Suppressor macrophage treated with lipopolysaccharide for 1 hour (primary cell): ENCODE measurements around the gene TAS2R60.
"Not testable (repeated sequence)": the region's sequence is repeated elsewhere in the genome, so short reads cannot be mapped to it uniquely, and the experiment has no call there.

ENCODE experiments used
- DNase-seq, 3 donors: peaks; one replicate each; pipeline ENCODE4 v3.0.0-alpha.2; 2020 to 2022

Gene TAS2R60

DNA sequence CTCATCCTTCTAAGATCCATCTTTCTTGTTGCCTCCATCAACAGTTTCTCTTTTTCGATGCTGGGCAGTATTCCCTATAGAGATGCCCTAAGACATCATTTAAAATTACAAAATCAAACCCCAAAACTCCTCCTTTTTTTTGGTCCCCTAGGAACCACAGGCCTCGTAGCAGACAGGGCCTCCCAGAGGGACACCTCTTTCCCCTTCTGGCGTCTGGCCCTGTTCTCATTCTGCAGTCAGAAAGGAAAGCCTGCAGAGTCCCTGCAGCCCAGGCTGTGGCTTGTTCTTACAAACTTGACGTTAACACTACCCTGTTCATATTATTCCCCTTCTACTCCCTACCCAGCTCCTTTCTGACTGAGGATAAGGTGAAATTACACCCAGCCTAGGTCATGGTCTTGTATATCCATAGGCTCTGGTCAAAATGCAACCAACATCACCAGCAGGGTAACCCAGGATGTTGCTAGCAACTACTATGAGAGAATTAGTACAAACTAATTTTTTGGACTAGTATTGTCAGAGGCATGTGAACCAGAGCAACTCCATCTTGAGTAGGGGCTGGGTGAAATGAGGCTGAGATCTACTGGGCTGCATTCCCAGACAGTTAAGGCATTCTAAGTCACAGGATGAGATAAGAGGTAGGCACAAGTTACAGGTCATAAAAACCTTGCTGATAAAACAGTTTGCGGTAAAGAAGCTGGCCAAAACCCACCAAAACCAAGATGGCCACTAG, 31.1 kb upstream of the TAS2R60 start:
- no peak for DNase-seq

DNA sequence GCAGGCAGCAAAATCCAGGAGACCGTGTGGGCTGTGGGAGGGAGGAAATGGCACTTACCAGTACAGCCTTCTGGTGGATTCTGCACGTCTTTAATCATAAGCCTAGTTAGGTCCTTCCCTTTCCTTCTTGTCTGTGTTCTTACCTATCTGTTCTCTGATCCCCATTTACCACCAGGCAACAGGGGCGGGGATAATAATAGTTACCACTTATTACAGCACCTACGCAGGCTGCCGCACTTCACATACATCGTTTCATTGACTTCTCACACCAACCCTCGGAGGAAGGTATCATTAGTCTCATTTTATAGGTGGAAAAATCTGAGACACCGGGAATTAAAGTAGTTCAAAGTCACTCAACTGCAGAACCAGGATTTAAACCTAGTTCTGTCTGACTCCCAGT, 30.1 kb upstream of the TAS2R60 start:
- DNase-seq = no peak

DNA sequence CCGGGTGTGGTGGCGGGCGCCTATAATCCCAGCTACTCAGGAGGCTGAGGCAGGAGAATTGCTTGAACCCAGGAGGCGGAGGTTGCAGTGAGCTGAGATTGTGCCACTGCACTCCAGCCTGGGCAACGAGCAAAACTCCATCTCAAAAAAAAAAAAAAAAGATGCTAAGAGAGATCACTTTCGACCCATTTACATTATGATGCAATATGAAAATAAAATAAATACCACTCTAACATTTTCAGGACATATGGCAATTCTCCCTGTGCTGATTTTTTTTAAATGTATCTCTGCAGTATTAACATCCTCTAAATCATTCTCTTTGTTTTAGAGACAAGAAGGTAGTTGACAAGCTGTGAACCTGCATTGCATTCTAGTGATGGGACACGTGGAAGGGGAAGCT, 28.0 kb upstream of the TAS2R60 start:
- not testable (repeated sequence) for DNase-seq

DNA sequence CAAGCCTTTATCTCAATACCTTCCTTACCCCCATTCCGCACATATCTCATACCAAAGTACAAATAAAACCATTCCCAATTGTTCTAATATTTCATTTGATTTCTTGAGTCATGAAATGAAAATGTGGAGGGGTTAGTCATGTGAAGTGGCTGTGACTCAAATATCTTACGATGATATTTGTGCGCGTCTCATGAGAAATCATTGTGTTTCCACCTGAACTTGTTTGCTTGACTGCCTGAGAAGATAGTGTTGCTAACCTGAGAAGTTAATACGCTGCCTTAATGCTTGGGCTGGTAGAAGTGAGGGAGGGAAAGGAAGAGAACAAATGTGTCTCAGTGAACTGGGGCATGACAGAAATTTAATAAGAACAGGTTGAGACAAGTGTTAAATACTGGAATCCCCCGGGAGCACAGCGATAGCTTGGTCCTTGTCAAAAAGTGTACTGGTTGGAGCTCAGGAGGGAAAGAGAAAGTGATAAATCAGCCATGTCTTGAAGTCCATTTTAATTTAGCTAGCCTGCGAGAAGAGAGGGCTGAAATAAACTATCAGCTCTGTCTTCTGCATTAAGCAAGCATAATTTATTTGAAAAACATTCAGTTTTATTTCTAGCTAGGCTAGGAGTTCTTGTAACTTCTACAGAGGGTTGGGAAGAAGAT, 27.4 kb upstream of the TAS2R60 start:
- DNase-seq = no peak

- peak; percentile 77 to 86 (median 84) for DNase-seq
Observed at GRCh38 chr7:143416565-143417149, 26.6 kb upstream of the TAS2R60 start.

GRCh38 chr7:143417734-143418383, 25.4 kb upstream of the TAS2R60 start:
- peak in 1 of 3 donors; percentile 49 for DNase-seq

DNA sequence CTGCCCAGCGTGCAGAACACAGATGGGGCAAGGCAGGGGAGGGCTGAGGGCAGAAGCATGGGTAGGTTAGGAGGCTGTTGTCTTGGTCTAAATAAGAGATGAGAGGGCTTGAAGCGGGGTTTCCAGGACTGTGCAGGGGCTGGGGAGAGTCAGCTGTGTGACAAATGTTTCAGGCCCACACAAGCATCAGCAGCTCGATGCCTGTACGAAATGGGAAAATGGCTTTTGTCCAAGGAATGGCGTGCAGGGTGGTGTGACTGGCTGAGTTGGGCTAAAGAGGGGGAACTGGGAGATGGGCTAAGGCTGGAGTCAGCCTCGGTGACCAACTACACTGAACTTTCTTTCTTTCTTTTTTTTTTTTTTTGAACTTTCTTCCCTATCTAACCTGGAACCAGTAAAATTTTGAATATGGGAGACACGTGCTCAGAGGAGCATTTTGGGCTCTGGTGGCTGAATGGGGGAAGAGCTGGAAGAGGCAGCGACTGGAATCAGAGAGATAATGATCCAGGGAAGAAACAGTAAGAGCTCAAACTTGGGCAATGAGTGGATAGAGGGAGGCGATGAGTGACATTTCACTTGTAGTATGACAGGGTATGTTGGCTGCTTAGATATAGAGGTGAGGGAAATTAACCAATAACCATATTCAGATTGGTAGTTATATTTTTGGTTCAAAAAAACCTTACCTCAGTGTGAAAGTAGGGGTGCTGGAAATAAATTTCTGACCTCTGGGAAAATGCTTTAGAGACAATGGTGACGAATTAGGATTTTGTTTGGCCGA, 24.4 kb upstream of the TAS2R60 start:
- peak in 2 of 3 donors; percentile 19 to 40 for DNase-seq

- no peak for DNase-seq
Observed at GRCh38 chr7:143419880-143420279, 23.4 kb upstream of the TAS2R60 start.

GRCh38 chr7:143420624-143421023, 22.6 kb upstream of the TAS2R60 start:
- not testable (repeated sequence) for DNase-seq

DNA sequence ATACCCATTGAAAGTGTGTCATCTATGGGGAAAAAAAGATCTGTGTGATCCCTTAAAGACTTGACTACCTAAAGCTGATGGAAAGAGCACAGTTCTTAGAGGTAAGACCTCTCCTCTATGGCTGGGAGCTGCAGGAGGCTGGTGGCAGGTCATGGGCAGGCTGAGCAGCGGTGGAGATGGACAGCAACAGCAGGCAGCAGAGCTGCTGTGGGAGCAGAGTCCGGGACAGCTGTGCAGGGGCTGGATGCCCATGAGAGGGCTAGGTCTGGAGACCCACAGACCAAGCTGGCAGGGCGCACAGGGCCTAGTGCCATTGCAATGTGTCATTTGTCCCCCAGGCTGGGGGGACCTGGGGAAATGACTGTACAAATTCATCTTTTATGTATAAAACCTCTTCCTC, 21.2 kb upstream of the TAS2R60 start:
- DNase-seq = no peak

- not testable (repeated sequence) for DNase-seq
Observed at GRCh38 chr7:143424476-143424875, 18.8 kb upstream of the TAS2R60 start.

- no peak for DNase-seq
Observed at GRCh38 chr7:143426479-143427142, 16.6 kb upstream of the TAS2R60 start.

DNA sequence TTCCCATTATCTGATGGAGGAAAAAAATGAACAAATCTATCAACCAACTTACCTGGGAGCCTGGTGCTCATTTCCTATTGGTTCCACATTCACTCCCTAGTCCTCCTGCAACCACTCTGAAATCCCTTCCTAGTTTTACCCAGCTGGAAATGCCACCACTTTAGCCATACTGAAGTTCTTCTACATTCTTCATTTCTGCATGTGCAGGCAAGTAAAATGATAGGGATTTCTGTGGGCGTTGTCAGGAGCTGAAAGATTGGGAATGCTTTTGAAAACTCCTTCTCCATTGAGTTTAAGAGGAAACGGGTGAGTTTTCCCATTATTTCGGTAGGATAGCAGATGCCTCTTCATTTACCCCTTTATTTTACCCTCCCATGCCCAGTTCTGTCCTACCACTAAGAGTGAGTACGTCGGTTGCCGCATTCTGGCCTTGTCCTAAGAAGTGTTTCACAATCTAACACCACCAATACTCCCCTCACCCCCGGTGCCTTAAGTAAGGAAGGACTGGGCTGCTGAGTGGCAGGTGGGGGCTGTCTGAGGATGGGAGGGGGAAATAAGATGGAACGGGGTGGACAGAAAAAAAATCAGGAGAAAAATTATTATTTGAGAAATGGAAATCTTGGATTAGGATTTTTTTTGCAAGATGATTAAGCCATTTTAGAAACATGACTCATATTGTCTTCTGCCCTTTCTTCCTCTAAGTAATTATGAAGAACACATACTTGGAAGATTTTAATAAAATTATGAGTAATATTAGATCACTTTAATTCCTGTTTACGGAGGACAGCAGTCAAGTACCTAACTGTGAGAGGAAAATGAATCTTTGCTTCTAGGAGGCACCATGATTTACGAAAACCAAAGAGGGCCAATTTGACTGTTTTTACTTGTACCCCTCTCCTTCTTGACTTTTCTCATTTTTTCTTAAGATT, 13.2 kb upstream of the TAS2R60 start:
- DNase-seq = peak; percentile 57 to 73 (median 66)

GRCh38 chr7:143431109-143431508, 12.1 kb upstream of the TAS2R60 start:
- DNase-seq = no peak

- DNase-seq = no peak
Observed at GRCh38 chr7:143433759-143434158, 9.5 kb upstream of the TAS2R60 start.

DNA sequence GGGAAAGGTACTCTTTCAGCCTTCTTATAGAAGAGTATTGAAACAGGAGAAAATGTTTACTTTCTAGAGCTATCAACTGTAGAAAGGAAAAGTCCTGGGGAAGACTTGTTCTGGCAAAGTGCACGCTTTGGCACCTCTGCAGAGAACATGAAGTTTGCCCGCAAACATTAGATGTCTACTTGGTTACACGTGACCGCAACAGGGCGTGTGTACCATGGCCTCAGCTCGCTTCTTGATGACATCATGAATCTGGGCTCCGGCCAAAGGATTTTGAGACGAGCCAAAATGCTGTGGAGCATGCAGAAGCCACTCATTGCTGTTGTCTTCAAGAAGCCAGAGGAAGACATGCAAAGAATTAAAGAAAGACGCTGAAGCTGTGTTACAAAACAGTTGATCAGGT, 8.6 kb upstream of the TAS2R60 start:
- DNase-seq = no peak

DNA sequence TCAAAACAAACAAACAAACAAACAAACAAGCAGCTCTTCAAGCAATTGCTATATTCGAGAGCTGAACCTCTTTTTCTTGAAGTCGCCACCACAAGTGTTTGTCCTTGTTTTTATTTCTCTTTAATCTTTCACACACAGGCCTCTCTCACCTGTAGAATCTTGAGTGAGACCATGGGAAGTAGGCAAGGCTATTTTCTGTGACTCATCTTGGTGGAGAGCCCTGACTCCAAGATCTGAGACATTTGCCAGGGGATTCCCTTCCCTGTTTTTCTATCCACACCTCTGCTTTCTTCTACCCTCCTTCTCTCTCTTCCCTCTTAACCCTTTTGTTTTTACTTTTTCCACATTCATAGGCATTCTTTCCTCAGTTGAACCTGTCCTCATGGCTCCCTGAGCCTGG, 8.0 kb upstream of the TAS2R60 start:
- no peak for DNase-seq

- peak in 2 of 3 donors; percentile 24 to 49 for DNase-seq
Observed at GRCh38 chr7:143436325-143436946, 6.8 kb upstream of the TAS2R60 start.

DNA sequence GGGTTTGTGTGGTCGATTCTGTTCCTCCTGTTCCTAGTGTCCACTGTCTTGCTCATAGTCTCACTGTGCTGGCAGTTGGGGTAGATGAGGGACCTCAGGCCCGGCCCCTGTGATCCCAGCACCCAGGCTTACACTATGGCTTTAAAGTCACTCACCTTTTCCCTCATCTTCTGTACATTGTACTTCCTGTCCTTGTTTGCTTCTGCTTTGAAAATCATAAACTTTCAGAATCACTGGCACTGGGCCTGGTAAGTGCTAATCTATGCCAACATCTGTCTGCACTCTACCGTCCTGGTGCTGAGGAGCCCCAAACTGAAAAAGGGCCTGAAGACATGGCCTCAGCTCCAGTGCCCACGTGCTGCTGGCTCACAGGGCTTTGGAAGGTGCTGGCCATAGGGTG, 5.7 kb upstream of the TAS2R60 start:
- peak in 1 of 3 donors; percentile 17 for DNase-seq

DNA sequence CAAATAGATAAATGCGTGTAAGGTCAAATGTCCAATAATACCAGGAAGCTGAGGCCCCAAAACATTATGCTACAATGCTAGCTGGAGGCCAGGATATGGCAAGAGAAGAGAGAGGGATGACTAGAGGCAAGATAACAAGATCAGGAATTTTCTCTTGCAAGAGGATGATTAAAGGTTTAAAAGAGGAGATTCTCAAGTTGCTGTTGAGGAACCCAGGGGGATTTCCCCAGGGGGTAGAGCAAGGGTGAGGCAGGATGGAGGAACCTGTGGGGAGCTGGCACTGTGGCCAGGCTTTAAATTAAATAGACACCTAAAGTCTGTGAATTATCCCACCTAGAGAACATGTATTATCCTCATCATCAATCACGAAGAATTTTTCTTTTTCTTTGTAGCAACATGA, 3.4 kb upstream of the TAS2R60 start:
- peak; percentile 41 to 58 (median 57) for DNase-seq
